Stimulated activated CD8-positive, alpha-beta memory T cell treated with anti-CD3 and anti-CD28 coated beads, Interleukin-12 subunit alpha, Interleukin-12 subunit beta, amount 100 ng/mL, for 1 hour (primary cell): ENCODE measurements around the gene FAF2.
"Not testable (repeated sequence)": the region's sequence is repeated elsewhere in the genome, so short reads cannot be mapped to it uniquely, and the experiment has no call there.

Source experiments
- DNase-seq: peaks from one replicate; pipeline ENCODE4 v3.0.0-alpha.2; 2020; ENCODE audit warnings: low read depth

The FAF2 gene, protein sequence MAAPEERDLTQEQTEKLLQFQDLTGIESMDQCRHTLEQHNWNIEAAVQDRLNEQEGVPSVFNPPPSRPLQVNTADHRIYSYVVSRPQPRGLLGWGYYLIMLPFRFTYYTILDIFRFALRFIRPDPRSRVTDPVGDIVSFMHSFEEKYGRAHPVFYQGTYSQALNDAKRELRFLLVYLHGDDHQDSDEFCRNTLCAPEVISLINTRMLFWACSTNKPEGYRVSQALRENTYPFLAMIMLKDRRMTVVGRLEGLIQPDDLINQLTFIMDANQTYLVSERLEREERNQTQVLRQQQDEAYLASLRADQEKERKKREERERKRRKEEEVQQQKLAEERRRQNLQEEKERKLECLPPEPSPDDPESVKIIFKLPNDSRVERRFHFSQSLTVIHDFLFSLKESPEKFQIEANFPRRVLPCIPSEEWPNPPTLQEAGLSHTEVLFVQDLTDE

DNA sequence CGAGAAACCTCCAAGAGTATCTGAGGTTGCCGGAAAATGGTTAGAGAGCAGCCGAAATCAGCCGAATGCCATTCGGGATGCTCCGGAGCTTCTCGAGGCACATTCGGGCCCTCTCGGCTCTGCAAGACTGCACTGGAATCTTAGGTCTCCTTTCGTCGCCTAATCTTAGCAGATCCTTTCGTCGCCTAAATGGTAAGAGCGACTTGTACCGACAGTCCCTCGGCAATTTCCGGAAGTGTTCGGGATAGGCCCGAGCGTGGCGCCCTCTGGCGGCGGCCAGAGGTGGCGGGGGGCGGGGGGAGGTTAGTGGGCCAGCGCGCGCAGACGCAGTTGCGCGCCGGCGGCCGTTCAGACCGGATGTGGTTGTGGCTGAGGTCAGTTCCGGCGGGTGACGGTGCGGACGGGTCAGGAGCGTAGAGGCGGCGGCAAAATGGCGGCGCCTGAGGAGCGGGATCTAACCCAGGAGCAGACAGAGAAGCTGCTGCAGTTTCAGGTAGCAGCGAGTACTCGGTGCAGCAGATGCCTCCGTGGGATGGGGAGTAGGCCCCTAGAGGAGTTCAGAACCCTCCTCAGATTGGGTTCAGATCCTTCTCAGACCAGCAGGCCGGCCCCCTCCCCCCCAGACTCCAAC, at the start of gene FAF2:
Gene FAF2 (plus strand): TSS at position 408 of the 631 bp plus-strand sequence. CDS start 23 bp downstream, at position 431.
- DNase-seq, result peak; percentile 98

DNA sequence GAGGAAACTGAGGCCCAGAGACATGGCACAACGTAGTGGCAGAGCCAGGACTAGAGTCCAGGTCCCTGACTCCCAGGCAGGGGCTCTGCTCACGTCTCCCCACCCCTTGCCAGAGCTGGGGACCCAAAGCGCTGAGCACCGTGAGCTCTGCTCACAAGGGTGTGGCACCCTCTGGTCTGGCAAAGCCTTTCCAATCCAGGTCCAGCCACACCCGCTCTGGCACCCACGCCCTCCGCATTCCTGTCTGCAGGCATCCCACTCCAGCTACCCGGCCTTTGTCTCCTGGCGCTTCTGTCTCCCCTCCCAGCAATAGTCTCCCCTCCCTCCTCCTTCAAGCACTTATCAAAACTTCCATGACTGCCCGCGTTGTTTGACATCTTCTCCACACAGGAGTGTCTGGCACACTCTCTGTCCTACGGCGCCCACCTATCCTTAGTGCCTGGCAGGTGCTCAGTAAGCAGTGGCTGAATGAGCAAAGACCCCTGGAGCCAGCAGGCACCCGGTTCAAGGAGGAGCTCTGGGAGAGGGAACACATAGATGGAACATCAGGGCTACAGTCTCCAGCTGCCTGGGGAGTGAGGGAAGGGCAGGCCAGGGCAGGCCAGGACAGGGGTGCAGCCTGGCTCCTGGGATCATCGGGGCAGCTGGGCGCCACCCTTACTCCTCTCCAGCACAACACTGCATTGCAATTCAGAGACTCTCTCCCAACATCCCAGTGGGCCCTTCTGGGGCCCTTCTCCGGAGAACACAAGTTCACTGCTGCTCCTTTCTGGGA, 47.6 kb upstream of the FAF2 start:
- DNase-seq, result no peak

DNA sequence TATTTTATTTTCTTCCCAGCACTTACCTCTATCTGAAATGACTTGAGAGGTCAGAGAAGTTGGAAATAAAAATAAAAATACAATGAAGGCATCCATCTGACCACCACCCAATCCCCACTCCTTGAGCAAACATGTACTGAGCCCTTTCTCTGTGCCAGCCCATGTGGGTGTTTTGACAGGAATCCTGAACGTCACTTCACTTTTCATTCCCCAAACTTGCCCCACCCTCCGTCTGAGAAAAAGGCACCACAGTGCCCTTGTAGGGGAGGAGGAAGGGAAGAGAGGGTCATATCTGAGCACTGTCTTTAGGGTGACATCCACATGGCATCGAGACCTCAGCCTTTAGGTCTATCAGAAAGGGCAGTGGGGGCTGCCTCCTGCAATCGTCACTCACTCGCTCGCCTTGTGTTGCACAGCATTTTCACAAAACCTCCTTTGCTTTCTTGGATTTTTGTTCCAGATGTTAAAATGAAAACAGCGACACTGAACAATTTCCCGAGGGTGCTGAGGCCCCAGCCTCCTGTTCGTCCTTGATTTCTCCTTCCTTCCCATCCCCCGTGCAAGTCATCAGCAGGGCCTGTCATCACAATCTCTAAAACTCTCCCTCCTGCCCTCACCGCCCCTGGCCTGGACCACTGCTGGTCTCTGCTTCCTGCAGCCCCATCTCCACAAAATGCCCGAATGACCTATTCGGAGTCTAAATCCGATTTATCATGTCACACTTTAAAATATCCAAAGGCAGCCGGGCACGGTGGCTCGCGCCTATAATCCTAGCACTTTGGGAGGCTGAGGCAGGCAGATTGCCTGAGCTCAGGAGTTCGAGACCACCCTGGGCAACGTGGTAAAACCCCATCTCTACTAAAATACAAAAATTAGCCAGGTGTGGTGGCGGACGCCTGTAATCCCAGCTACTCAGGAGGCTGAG, 46.6 kb upstream of the FAF2 start:
- DNase-seq, result no peak

DNA sequence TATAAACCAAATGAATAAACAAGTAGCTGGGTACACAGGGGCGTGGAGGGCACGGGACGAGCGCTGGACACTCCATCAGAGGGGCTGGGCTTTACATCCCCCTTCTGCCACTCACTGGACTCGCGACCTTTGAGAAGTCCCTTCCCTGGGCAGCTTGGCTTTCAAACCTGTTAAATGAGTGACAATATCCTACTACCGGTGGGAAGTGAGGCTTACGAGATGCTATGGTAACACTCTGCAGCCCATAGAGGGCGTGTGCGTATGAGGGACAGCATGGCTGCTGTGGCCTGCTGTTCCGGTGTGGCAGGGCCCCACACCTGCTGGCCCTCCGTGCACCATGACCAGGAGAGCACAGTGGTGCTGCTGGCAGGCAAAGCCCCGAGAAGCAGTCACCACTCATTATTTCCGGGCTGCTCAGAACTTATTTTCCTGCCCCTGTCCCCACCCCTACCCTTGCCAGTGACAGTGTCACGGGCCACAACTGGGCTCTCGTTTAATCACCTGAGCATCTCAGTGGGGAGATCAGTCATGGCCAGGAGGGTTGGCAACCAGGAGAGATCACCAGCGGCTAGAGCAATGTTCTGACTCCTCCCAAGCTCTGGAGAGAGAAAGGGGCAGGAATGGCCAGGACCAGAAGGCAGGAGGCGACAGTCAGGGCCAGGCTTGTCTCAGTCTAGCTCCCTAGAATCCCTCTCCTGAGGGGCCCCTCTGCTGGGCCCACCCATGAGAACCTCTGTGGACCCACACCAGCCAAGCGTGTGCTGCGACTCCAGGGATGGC, 42.3 kb upstream of the FAF2 start:
- DNase-seq, result no peak

DNA sequence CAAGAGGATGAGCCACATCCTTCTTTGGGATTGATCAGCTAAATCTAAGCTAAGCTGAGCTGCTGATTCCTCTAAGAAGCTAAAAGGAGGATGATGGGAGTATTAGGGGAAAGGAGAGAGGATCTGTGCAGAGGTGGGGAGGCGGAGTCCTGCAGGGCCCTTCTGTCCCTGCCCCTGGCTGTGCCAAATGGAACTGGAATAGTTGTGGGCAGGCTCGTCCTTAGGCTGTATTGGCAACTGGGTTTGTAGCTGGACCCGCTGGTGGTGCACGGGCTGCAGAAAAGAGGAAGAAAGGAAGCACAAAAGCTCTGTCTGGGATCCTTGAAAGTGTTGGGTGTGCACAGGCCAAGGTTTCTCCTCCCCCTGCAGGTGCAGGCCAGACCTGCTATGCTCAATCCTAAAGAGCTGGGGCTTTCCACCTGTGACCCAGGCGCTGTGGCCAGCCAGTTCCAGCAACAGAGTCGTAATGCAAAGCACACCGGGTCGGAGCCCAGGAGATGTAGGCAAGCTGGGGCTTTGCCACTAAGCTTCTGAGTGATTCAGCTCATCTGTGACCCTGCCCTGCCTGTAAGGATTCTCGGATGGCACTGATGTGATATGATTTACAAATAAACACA, 41.6 kb upstream of the FAF2 start:
- no peak for DNase-seq

DNA sequence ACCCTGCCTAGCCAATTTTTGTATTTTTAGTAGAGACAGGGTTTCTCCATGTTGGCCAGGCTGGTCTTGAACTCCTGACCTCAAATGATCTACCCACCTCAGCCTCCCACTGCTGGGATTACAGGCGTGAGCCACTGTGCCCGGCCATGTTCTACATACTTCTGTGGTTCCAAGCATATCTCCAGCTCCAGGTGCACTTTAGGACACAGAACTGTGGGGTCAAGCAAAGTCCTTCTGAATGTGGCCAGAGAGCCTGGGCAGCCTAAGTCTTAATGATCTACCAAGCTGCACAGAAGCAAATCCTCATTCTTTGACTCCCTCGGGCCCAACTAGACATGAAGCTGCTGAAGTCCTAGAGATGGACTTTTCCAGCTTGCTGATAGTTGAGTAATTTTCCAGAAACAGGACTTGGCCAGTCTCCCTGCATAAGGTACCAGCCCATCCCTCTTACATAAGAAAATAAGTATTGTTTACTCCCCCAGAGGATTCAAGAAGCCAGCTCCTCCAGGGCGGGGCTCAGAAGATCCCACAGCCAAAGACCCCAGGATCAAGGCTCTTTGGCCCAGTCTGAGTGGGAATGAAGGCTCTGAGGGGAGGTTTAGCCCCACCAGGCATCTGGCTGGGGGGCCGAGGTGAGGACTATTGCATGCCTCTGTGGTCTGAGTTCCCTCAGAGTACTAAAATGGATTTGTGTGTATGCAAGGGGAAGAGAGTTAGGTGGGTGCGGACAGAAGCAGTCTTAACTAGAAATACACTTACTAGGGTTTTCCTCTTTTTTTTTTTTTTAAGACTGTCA, 40.5 kb upstream of the FAF2 start:
- DNase-seq, result no peak

DNA sequence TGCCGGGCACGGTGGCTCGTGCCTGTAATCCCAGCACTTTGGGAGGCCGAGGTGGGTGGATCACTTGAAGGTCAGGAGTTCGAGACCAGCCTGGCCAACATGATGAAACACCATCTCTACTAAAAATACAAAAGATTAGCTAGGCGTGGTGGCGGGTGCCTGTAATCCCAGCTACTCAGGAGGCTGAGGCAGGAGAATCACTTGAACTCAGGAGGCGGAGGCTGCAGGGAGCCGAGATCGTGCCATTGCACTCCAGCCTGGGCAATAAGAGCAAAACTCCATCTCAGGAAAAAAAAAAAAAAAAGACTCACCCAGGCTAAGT, 40.0 kb upstream of the FAF2 start:
- DNase-seq, result not testable (repeated sequence)

DNA sequence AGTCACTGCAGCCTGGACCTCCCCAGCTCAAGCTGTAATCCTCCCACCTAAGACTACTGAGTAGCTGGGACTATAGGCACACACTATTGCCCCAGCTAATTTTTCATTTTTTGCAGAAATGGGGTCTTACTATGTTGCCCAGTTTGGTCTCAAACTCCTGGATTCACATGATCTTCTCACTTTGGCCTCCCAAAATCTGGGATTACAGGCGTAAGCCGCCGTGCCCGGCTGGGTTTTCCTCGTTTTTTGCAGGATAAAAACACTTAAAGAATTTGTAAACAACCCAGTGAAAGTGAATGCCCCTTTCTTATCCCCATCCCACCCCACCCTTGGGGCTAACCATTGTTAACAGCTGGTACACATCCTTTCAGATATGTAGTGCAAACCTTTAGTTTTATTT, 39.6 kb upstream of the FAF2 start:
- DNase-seq, result no peak

DNA sequence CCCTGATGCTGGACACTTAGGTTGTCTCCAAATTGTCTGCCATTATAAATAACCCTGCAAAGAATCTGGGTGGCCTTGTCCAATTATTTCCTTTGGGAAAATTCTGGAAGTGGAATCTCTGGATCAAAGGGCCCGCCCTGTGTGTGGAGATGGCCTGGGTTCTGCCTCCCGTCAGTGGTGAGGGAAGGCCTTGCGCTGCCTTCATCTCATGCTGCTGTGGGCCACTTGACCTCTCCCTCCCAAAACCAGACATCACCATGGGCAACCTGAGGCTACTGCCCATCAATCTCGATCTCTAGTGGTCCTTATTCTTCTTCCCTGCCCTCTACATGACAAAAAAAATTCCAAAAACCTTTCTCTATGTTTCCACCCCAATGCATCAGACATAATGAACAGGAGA, 38.4 kb upstream of the FAF2 start:
- no peak for DNase-seq

DNA sequence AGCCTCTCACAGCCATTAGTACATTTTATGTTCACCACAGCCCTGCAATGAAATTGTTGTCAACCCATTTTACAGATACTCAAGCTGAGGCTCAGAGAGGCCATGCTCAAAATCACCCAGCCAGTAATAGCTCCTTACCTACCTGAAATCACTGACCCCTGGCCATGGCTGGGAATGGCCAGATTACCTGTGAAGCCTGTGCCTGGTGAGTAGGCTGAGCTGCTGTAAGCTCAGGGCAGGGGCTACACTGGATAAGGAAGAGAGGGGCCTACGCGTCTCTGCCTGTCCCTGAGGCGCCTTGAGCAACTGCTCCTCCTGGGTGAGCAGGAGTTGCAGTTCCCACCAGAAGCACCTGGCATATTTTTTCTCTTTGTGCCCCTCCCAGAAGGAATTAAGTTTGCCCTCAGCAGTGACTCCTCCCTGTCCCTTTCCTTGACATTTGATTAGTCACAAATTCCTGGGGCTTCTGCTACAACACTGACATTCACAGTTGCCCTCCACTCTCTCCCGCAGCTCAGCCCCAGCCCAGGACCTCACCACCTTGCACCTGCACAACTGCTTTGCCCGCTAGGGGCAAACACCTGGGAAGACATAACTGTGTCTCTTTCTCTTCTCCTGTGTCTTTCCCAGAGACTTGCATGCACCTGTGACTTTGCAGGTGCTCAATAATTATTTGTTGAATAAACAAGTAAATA, 37.6 kb upstream of the FAF2 start:
- DNase-seq, result no peak

DNA sequence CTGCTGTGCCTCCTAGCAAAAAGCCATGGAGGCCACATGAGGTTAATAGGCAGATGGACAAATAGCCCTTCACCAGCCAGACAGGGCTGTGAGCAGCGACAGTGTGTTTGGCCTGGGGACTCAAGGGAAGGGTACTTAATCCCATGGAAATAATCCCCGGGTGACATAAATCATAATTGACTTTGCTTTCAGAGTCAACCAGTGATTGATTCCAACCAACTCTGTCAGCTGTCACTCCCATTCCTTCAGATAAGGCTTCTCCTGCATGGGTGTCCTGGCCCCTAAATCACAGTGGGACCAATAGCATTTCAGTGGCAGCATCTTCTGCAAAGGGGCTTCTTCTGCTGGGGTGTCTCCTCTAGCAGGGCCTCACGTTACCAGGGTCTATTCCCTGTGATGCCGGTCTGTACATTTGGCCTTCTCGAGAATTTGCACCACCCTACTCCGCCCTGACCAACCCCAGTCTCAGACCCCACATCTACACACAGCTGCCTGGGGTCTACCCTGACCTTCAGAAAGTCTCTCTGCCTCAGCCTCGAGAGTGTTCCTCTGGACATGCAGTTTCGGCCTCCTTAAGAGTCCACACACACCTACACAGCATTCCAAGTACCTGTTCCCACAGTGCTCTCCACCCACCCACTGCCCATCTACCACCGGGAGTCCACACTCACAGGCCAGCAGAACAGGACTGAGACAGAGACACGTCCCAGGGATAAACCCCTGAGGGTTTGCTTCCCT, 35.5 kb upstream of the FAF2 start:
- DNase-seq, result no peak

DNA sequence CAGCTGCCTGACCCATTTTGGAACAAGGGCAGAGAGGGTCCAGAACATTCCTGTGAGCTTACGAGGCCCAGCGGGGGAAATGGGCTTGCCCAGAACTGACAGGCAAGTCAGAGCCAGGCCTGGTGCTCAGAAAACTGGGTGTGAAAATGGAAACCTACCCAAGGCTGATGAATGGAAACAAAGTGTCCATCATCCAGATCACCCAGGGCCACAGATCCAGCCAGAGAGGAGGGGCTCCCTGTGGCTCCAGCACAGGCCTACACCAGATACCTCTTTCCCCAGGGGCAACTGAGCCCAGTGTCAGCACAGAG, 35.0 kb upstream of the FAF2 start:
- DNase-seq, result no peak

DNA sequence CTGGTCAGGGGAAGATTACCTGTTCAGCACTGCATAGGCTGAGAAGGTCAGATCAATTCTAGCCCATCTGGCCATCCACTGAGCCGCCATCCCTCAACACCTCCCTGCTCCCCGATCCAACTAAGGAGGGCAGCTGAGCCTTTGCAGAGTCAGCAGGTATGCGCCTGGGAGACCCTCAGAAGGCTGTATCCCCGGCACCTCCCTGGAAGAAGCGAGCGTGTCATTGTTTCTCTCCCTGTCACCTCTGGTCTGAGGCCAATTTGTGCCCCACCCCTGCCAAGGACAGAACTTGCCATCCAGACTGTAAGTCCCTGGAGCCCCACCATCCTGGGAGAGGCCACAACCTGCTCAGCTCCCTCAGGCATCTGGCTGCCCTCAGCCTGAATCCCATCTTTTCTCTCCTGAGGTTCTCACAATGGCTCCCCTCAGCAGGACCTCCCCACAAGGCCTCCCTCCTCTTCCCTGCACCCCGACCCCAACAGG, 34.4 kb upstream of the FAF2 start:
- DNase-seq, result no peak

DNA sequence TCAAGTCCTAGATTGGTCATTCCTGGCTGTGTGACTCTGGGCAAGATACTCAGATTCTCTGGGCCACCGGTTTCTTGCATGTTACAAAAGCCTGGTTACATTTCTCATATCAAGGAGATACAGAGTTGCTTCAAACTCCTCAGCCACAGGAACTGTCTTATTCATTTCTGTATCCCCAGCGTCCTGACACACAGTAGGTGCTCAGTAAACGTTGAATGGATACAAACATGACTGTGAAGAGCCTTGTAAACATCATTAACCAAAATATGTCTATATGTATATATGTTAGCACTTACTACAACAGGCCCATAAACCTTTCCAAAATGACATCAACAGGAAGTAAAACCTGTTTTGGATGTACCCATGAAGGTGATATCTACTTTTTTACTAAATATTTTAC, 33.5 kb upstream of the FAF2 start:
- DNase-seq, result no peak

DNA sequence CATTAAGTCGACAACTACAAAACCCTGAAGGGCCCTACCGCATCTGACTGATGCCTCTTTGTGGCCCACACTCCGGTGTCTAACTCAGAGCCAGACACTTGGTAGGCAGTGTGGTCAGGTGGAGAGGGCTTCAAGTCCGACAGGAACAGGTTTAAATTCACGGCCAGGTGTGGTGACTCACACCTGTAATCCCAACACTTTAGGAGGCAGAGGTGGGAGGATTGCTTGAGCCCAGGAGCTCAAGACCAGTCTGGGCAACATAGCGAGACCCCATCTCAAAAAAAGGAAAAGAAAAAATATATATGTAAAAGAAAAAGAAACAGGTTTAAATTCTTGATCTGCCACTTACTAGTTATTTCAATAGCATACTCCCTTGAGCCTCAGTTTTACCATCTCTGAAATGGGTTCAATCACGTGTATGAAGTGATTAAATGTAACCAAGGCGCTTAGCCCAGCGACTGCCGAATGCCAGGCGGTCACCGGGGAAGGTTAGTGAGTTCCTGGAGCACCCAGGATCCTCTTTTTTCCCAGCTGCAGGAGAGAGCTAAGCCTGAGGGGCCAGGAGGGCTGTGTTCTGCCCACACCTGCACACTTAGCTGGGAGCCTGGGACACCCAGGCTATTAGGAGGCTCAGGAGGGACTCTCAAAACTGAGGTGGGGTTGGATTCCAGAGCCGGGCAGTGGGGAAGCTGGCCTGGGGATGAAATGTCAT, 32.8 kb upstream of the FAF2 start:
- DNase-seq, result no peak

DNA sequence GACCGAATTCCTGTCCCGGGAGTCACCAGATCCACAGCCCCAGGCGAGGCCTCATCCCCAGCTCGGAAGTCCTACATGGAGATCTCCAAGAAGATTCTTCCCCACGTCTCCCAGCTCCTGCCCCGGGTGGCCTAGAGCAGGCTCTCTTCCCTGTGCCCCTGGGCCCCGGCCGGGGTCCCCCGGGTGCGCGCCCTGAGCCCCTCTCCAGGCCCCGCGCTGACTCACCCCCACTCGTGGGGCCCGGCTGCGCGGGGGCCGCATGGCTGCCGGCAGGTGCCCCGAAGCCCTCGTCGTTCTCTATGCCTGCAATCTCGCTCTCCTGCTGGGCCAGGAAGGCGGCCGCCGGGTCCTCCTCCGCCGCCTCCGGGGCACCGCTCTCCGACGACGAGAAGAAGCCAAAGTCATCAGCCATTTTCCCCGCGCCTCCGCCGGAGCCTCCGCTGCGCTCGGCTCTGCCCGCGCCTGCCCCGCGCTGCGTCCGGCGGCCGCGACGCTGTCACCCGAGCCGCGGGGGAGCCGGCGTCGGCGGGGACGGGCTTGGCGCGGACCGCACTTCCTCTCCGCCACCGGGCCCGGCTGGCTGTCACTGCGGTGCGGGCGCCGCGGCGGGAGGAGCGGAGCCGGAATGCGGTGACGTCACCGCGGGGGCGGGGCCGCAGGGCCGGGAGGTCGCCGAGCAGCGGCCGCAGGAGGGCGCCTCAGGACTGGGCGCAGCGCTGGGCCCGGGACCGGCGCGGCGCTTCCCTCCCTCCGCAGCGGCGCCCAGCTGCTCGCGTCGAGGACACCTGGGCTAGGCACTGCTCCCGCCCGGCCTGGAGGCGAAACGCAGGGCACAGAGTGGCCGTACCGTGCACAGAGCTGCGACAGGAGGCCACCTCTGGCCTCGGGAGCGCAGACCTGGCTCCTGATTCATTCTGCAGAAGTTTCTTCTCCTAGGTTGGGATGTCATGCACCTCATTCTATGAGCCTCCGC, 31.9 kb upstream of the FAF2 start, which contains the start of gene CLTB:
Gene CLTB (minus strand): TSS at position 588 of the 973 bp plus-strand sequence. CDS start 176 bp downstream, at position 412.
- peak; percentile 83 for DNase-seq
